ENCODE data around the gene PRKN.
"Not testable (repeated sequence)": the region's sequence is repeated elsewhere in the genome, so short reads cannot be mapped to it uniquely, and the experiment has no call there.

Gene PRKN

GRCh38 chr6:161347988-161348627, 1379.5 kb downstream of the PRKN start:
- DNase-seq (ENCODE audit: low read depth) = no peak

DNA sequence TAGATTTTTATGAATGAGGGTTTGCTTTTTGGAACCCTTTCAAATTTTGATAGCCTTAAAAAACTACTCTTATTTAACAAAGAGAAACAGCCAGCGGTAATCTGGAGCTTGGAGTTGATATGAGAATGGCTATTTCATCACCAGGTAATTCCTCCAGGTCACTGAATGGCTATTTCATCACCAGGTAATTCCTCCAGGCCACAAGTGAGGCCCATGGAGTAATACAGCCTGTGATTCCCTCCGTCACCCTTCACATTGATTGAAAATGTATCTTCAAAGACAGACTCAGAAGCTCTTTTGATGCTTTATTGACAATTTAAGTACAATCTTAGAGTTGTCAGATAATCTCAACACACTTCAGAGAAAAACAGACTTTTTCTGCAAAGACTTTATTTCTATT, 1380.4 kb downstream of the PRKN start:
- no peak for DNase-seq (ENCODE audit: low read depth)

DNA sequence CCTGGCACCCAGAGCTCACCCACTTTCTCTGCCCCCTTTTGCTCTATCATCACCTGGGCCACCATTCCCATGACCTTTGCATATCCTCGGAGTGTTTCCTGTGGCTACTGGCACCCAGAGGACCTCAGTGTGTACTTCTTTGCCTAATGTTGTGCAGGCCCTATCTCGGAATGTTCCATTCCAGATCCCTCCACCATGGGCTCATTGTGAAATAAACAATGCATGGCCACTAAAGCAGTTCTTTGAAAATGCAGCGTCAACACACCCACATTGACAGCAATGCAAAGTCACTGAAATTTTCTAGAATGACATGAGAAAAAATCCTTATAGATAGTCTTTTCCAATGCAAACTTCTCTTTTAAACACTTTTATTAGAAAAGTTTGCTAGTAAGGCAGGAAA, 1380.8 kb downstream of the PRKN start:
- no peak for DNase-seq (ENCODE audit: low read depth)

DNA sequence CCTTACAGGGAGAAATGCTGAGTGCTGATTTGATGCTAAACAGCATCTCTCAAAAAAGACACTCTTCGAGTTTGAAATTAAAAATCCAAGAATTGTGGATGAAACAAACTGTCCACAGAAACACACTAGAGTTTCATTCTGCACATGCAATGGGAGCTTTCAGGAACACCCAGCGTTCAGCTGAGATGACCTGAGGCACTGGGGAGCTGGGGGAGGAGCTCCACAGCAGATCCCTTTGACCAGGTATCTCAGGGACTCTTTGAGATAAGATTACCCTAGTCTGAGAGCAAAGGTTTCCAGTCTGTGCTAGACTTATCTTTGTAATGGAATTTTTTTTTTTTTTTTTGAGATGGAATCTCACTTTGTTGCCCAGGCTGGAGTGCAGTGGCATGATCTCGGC, 1382.9 kb downstream of the PRKN start:
- DNase-seq (ENCODE audit: low read depth) = no peak

- no peak for DNase-seq (ENCODE audit: low read depth)
These were observed 1385.5 kb downstream of the PRKN start for GRCh38 chr6:161342039-161342438.

DNA sequence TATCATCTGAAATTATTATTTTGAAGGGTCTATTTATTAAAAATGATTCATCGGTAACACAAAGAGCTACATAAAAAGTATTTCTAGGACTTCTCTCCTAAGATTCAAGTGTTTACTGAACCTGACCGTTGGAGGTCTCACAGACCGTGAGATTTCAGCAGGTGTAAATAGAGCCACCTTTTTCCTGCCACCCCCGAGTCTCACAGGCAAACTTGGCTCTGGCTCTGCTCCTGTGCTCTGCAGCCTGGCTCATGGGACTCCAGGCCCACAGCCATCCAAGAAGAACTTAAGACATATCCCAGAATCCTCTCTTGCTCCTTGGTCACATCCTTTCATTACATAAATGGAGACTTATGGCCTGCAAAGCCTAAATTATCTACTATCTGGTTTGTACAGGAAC, 1385.9 kb downstream of the PRKN start:
- no peak for DNase-seq (ENCODE audit: low read depth)

DNA sequence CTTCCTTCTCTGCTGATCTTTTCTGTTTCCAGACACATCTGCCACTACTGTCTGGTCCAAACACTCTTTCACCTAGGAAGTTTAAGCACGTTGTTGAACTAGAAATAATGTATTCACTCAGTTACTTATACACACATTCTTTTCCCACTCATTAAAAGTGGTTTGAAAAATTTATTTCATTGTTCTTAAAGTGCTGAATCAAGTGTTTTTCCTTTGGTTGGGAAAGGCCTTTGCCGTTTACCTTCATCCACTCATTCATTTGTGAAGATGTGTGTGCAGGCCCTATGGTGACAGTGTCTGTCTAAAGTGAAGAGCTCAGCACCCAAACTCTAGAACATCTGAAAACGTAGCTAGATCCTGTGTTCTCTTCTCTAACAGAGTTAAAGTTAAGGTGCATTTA, 1389.6 kb downstream of the PRKN start:
- no peak for DNase-seq (ENCODE audit: low read depth)

GRCh38 chr6:161336479-161336878, 1391.1 kb downstream of the PRKN start:
- DNase-seq (ENCODE audit: low read depth) = no peak

DNA sequence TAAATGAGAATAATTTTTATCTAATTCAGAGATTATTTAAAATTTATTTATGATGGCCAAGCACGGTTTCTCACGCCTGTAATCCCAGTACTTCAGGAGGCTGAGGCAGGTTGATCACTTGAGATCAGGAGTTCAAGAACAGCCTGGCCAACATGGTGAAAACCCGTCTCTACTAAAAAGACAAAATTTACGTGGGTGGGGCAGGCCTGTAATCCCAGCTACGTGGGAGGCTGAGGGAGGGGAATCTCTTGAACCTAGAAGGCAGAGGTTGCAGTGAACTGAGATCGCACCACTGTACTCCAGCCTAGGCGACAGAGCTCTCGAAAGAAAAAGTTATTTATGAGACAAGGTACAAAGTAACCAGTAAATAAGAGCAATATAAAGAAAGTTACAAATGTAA, 1394.2 kb downstream of the PRKN start:
- DNase-seq (ENCODE audit: low read depth) = no peak

- not testable (repeated sequence) for DNase-seq (ENCODE audit: low read depth)
These were observed 1396.0 kb downstream of the PRKN start for GRCh38 chr6:161331402-161332081.

DNA sequence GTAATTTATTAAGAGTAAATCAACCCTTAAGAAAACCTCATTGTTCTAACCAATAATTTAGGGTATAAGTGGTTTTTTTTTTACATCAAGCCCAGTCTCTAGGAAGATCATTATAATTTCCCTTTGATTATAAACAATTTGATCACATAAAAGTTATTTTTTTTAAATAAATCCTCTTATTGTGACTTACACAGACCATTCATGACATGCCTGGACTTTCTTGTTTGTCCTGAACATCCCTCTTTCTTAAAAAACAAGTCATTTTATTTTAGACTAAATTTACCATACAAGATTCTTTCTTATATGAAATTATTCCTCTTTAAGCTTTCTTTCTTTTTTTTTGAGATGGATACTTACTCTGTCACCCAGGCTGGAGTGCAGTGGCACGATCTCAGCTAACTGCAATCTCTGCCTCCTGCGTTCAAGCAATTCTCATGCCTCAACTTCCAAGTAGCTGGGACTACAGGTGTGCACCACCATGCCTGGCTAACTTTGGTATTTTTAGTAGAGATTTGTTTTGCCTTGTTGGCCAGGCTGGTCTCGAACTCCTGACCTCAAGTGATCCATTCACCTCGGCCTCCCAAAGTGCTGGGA, 1400.1 kb downstream of the PRKN start:
- no peak for DNase-seq (ENCODE audit: low read depth)

- DNase-seq (ENCODE audit: low read depth) = no peak
These were observed 1408.3 kb downstream of the PRKN start for GRCh38 chr6:161319231-161319630.

DNA sequence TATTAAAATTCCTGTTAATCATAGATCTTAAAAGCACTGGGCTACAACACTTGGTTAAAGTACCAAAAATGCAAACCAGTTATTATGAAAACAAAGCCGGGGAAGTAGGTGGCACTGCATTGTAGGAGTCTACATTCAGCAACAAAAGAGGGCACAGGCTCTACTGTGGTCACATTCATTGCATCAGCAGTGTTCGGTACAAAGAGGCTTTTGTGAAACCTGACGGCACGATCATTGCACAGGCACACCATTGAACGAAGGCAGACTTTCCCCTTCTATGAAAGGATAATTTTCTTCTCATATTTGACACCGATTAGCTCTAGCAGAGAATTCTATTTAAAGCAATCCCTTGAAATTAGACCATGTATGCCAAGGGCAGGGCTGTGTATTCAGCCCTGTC, 1409.1 kb downstream of the PRKN start:
- DNase-seq (ENCODE audit: low read depth) = no peak

DNA sequence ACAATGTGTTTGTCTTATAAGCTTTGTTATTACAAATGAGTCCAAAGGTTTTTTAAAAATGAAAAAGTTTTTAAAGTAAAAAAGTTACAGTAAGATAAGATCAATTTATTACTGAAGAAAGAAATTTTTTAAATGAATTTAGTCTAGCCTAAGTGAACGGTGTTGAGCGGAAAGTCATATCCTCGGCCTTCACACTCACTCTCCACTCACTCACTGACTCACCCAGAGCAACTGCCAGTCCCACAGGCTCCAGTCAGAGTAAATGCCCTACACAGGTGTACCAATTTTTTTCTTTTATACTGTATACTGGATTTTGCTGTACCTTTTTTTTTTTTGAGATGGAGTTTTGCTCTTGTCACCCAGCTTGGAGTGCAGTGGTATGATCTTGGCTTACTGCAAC, 1411.0 kb downstream of the PRKN start:
- DNase-seq (ENCODE audit: low read depth) = no peak

DNA sequence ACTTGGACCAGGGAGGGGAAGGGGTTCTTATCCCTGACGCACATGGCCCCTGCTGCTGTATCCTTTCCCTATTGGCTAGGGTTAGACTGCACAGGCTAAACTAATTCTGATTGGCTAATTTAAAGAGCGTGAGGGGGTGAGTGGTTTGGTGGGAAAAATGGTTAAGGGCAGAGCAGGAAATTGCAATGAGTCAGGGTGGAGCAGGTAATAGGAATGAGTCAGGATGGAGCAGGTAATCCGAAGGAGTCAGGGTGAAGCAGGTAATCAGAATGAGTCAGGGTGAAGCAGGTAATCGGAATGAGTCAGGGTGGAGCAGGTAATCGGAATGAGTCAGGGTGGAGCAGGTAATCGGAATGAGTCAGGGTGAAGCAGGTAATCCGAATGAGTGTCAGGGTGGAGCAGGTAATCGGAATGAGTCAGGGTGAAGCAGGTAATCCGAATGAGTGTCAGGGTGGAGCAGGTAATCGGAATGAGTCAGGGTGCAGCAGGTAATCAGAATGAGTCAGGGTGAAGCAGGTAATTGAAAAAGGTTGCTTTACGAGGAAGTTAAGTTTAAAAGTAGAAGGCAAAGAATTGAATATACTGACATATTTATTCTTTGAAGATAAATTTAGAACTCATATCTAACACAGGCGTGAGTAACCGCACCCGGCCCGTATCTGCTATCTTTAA, 1412.2 kb downstream of the PRKN start:
- not testable (repeated sequence) for DNase-seq (ENCODE audit: low read depth)

- not testable (repeated sequence) for DNase-seq (ENCODE audit: low read depth)
These were observed 1412.9 kb downstream of the PRKN start for GRCh38 chr6:161314541-161315245.

DNA sequence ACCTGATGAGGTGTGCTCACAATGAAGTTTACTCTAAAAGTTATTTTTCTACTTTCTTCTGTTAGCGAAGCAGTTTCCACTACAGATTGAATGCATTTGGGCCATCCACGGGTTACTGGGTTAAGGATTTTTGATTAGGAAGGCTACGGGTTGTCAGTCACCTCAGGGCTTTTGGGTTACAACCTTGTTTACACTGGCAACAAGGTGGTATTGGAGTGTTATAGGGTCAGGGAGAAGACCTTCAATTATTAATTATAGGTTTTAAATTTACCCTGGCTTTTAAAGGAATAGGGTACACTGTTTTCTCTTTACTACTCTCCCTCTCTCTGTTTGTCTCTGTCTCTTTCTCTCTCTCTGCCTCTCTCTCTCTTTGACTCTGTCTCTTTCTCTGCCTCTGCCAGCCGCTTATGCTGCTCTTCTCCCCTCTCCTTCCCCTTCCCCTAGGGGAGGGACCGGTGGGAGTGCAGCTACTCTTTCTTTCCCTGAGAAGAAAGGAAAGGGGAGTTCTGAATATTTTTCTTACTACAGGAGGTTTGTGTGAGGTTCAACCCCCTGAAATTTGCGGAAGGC, 1413.5 kb downstream of the PRKN start:
- DNase-seq (ENCODE audit: low read depth) = no peak

- not testable (repeated sequence) for DNase-seq (ENCODE audit: low read depth)
These were observed 1414.1 kb downstream of the PRKN start for GRCh38 chr6:161313475-161313874.

DNA sequence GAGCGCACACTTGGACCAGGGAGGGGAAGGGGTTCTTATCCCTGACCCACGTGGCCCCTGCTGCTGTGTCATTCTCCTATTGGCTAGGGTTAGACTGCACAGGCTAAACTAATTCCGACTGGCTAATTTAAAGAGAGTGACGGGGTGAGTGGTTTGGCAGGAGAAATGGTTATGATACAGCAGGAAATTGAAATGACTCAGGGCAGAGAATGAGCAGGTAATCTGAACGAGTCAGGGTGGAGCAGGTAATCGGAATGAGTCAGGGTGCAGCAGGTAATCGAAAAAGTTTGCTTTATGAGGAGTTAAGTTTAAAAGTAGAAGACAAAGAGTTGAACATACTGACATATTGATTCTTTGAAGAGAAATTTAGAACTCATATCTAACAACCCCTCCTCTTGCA, 1417.8 kb downstream of the PRKN start:
- not testable (repeated sequence) for DNase-seq (ENCODE audit: low read depth)

DNA sequence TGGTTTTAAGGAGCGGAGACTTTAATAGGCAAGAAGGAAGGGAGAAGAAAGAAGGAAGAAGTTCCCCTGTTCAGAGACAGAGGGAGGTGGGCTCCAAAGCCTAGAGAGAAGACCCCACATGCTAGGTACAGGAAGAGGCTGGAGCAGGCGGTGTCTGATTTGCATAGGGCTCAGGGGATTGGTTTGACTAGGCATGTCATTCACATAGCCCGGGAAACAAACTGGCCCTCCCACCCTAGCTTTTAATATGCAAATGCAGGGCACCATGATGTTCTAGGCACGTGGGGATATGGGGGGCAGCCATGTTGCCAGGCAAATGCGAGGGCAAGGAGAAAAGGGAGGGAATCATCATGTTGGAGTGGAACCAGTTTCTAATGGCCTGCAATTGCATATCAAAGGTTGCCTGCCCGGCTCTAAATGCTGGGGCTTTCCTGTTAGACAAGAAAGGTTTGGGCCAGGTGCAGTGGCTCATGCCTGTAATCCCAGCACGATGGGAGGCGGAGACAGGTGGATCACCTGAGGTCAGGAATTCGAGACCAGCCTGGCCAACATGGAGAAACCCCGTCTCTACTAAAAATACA, 1419.4 kb downstream of the PRKN start:
- no peak for DNase-seq (ENCODE audit: low read depth)

DNA sequence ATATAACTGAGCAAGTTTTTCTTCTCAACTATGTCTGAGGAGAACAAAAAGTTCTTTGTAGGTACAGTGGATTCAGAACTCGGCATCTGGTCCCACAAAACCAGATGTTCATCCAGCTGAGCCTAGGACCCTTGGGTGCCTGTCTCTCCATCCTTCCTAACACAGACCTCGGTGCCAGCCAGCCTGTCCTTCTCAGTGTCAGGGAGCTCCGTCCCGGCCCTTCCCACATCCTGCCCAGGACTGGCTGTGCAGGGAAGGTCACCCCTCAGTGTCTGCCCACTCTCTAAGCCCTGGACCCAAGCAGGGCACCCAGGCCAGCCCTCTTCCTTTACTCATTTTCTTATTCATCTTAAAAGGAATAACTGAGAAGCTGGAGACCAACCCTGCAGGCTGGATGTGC, 1421.7 kb downstream of the PRKN start:
- no peak for DNase-seq (ENCODE audit: low read depth)
